GM18505 (cell line): ENCODE results near the gene DAB2IP.
"Not testable (repeated sequence)": the region's sequence is repeated elsewhere in the genome, so short reads cannot be mapped to it uniquely, and the experiment has no call there.

Source experiments
- ATAC-seq: cut with Tn5 transposase; IDR thresholded peaks from one replicate; pipeline ENCODE4 v1.9.1; 2021; ENCODE audit not compliant: unreplicated experiment
- POLR2A ChIP-seq: IDR thresholded peaks from 4 replicates; pipeline ENCODE4 v1.6.1; 2011; ENCODE audit warnings: borderline replicate concordance; ENCODE audit not compliant: insufficient read depth, insufficient read length; ENCODE audit errors: extremely low read depth

DAB2IP gene

DNA sequence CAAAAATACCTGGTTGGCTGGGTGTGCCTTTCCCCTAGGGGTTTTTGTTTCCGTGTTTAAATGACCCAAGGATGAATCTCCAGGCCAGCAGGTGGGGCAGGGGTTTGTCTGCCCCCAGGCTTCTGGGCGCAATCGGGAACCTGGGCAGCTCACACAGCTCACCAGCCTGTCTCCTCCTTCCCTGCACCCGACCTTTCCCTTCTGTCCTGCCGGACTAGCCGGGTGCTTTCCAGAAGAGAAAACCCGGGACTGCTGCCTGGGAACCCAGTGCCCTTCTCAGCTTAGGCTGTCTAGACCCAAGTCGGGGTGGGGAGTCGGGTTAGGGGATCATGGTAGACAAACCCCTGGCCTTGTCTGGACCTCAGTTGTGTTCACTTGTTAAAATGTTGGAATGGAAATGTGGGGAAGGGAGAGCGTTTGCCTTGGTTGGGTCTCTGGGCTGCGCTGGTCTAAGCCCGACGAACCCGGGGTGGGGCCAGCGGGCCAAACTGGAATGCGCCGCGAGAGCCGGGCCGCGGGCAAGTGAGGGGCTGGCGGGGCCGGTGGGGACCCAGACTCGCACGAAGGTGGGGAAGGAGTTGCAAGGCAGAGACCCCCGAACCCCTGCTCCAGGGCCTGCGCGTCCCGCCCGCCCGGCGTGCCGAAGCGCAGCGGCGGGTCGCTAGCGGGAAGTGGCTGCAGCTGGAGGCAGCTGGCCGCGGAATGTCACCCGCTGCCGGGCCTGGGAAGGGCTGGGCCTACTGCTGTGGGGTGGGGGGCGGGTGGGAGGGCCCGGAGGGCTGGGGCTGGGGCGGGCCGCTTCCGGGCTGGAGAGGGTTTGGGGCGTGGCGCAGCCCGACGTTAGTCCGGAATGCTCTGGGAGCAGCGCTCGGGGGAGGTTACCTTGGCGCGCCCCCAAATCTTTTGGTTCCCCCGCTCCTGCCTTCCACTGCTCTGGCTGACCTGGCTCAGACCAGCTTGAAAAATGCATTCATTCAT lies 84.6 kb downstream of the DAB2IP start:
- TF ChIP-seq POLR2A = no peak
- ATAC-seq = no peak

DNA sequence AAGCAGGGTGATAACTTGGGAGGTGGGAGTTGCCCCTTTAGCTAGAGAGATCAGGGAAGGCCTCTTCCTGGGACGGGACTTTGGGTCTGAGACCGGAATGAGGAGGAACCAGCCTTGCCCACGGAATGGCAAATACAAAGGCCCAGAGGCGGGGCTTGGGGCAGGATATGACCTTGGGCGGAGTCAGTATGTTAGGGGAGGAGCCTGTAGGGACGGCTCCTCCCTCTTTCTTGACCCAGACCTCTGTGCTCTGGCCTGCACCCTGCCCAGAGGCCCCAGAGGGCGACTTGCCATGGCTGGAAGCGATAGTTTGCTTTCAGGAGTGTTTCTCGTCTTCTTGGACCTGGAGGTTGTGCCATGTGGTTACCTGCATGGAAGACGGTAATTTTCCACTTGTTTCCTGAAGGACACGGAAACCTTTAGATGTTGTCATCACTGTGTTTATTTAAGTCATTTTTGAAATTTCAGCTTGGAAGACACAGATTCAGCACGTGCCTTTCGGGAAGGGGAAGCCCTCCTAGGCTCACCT lies 85.6 kb downstream of the DAB2IP start:
- no peak for ATAC-seq
- no peak for TF ChIP-seq POLR2A

GRCh38 chr9:121737481-121737931 lies 86.1 kb downstream of the DAB2IP start:
- ATAC-seq = no peak
- no peak for TF ChIP-seq POLR2A

DNA sequence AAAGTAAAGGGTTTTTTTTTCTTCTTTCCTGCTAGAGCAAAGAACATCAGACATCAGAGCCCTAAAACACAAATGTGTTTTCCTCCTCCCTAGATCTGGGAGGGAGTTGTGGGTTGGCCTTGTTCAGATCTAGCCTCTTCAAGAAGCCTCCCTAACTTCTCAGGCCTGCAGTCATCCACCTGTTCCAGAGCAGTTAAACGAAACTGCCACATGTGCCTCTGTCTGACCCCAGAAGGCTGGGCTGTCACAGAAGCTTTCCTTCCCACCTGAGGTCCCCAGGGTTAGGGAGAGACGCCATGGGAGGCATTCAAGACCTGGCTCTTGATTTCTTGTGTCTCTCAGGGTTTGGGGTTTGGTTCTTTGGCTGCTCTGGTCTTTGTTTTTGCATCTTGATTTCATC lies 87.0 kb downstream of the DAB2IP start:
- ATAC-seq = no peak

DNA sequence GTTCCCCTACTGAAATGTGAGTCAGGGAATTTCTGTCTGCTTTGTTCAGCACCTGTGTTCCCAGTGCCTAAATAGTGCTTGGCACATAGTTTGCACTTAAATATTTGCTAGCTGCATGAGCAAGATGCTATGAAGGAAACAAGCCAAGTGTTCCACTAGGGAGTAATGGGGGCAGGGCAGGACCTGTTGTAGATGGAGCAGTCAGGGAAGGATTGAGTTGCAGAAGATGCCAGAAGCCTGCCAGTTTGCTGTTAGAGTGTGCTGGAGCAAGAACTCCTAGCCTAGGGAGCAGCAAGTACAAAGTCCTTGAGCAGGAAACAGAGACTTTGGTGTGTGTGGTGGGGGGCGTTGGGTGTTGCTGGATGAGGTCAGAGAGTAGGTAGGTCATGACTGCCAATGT lies 87.5 kb downstream of the DAB2IP start:
- no peak for ATAC-seq

More for the DNA sequence above, 87.0 kb downstream of the DAB2IP start:
- no peak for TF ChIP-seq POLR2A

GRCh38 chr9:121739971-121740370 lies 88.5 kb downstream of the DAB2IP start:
- no peak for TF ChIP-seq POLR2A
- ATAC-seq = no peak

More for the DNA sequence above, 87.5 kb downstream of the DAB2IP start:
- no peak for TF ChIP-seq POLR2A

DNA sequence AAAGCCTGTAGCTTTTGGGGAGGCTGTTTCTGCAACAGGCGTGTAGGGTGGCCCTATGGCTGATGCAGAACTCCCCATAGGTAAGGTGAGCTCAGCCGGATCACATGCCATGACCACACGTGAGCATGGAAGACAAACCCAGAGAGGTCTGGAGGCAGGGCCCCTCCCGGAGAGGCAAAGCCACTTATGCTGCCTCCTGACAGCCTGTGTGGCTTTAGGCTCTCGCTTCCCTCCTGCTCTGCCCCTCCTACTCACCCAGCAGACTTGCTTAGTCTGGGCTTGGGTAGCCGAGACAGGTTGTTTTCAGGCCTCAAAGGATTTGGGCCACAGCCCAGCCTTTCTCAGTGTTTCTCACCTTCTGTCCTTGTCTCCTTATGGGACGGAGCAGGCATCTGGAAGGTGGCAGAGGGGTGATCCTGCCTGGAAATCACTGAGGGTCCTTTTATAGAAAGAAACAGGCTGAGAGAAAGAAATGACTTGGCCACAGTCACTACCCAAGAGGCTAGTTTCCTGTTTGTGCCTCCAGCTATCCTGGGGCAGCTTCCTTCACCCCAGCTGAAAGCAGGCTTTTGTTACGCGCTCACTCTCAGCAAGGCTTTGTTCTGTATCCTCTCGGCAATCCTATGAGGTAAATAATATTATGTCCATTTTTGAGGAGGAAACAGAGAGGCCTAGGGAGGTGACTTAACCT lies 89.9 kb downstream of the DAB2IP start:
- ATAC-seq = no peak
- TF ChIP-seq POLR2A = no peak

- not testable (repeated sequence) for ATAC-seq
Observed at GRCh38 chr9:121741919-121742283, 90.5 kb downstream of the DAB2IP start.

GRCh38 chr9:121742923-121743322 lies 91.5 kb downstream of the DAB2IP start:
- ATAC-seq = no peak
- no peak for TF ChIP-seq POLR2A

DNA sequence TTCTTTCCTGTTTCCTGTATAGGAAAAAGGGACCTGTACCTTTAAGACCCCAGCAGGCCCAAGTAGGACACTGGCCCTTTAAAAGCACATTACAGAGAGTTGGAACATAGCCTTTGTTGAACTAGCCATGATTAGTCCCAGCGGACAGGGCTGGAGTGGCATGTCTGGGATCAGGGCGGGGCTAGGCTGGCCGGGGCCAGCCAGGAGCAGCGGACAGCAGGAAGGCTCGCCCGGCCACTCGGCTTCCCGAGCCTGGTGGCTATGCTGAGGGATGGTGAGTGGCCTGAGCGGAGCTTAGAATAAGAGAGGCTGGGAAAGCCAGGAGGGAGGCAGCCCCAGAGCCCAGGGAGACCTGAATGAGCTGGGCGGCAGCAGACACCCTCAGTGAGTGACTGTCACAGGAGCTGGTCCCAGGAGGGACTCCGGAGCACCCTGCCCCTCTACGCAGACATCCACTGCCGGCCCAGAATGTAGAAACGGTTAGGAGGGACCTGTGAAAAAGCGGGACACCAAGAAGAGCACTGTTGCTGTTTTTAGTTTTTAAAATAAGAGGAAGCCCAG lies 92.1 kb downstream of the DAB2IP start:
- no peak for ATAC-seq
- no peak for TF ChIP-seq POLR2A

DNA sequence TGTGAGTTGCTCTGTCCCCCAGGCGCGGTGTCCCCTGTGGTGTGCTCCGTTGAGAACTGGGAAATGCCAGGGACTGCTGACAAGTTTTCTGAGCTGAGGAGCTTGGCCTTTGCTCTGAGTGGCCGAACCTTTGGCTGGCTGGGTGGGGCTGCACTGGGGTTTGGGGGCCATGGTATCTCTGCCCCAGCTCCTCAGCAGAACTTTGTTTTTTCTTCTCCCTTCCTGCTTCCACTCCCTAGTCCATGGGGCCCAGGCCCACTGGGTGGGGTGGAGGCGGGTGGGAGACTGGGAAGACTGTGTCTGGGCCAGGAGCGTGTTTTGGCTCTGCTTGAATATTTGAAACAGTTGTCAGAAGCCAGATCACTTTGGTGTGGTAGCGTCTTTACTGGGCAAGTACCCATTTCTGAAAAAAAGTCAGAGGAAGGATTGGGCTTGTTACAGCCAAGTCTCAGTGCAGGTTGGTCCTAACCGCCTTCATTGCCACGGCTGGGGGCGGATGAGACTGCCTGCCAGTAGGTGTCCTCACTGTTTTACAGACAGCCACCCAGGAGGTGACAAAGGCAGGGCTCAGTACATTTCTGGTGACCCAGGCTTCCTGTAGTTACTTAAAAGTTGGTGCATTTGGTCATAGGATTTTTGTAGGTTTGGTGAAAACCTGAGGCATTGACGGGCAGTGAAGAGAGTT lies 92.7 kb downstream of the DAB2IP start:
- no peak for ATAC-seq
- no peak for TF ChIP-seq POLR2A

DNA sequence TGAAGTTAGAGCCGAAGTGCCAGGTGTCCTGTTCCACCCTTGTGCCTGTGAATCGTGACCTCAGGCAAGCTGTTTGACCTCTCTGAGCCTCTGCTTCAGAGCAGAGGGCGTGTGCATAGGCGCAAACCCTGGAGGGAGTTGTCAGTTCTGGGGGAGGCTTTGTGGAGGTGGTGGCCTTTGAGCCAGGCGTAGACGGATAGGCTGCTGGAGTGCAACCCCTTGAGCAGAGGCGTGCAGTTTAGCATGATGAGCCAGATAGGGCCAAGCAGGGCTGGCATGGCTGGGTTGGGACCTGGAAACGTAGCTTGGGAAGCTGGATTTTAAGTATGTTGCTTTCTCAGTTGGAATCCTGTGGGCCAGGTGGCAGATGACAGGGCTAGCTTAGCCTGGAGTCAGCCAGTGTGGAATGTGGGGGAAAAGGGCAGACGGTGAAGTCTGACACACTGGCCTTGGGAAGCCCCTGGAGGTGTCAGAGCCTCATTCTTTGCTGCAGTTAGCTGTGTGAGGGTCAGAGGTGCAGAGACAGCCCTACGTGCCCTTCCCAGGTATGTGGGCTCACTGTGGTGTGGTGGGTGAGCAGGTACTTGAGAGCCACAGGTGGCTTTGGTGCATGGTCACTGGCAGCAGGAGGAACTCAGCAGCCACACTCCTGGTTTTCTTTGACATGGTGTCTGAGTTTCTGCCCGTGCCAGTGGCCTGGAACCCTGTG lies 93.4 kb downstream of the DAB2IP start:
- TF ChIP-seq POLR2A = no peak
- no peak for ATAC-seq
